Parathyroid adenoma (tissue), 2 donors: ENCODE measurements around the gene C4orf50.

Experiments used
- H2AFZ ChIP-seq: fragments of 300-600 bp; sonication (generic); one replicate; pipeline ENCODE4 v1.7.0; 2017; ENCODE audit warnings: antibody characterized with exemption, mild to moderate bottlenecking
- H3K27ac ChIP-seq: fragments of 300-600 bp; sonication (generic); one replicate; pipeline ENCODE4 v1.7.0; 2017
- H3K27me3 ChIP-seq: fragments of 300-600 bp; sonication (generic); one replicate; pipeline ENCODE4 v1.7.0; 2017; ENCODE audit warnings: low read length; ENCODE audit not compliant: control insufficient read depth, insufficient read depth
- H3K36me3 ChIP-seq: fragments of 300-600 bp; sonication (generic); one replicate; pipeline ENCODE4 v1.7.0; 2017; ENCODE audit warnings: low read length; ENCODE audit not compliant: control insufficient read depth, insufficient read depth
- H3K4me1 ChIP-seq: fragments of 300-600 bp; sonication (generic); one replicate; pipeline ENCODE4 v1.7.0; 2017; ENCODE audit warnings: control low read depth
- H3K4me2 ChIP-seq: fragments of 300-600 bp; sonication (generic); one replicate; pipeline ENCODE4 v1.7.0; 2017; ENCODE audit warnings: low read length
- H3K4me3 ChIP-seq: fragments of 300-600 bp; sonication (generic); one replicate; pipeline ENCODE4 v1.7.0; 2017; ENCODE audit warnings: low read depth, low read length
- H3K79me2 ChIP-seq: fragments of 300-600 bp; sonication (generic); one replicate; pipeline ENCODE4 v1.7.0; 2017; ENCODE audit warnings: control low read depth
- H3K9ac ChIP-seq: fragments of 300-600 bp; sonication (generic); one replicate; pipeline ENCODE4 v1.7.0; 2017; ENCODE audit warnings: mild to moderate bottlenecking
- H3K9me3 ChIP-seq: fragments of 300-600 bp; sonication (generic); one replicate; pipeline ENCODE4 v1.7.0; 2017; ENCODE audit warnings: low read length; ENCODE audit not compliant: control insufficient read depth
- TF ChIP-seq, protein P1 (sequence below): fragments of 300-600 bp; sonication (generic); IDR thresholded peaks from one replicate; pipeline ENCODE4 v1.7.0; 2017; ENCODE audit warnings: antibody characterized with exemption, mild to moderate bottlenecking
- donor health status: primary hyperparathyroidism.

C4orf50 gene

DNA sequence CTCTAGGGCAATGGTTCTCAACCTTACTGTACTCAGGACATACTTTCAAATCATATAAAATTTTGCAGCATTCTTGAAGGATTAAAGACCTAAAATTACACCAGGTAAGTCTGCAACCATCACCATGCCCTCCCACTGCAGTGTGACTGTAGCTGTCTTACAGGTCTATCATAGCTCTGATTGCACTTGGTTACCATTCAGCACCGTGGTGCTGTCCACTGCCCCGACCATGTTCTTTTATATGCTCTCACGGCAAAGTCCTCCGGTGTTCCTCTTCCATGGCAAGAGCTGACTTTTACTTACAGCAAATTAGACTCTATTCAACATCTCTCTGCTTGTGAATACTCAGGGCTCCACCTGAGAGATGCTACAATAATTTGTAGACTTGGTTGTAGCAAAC lies 136.9 kb downstream of the C4orf50 start:
- no peaks in the 10 kb centered on the region for H3K36me3 ChIP-seq
- no peaks in the 10 kb centered on the region for H3K9me3 ChIP-seq
- no peak overlapping the region for H2AFZ ChIP-seq
- no peaks in the 10 kb centered on the region for H3K79me2 ChIP-seq
- H3K4me3 ChIP-seq = no peak overlapping the region
- H3K27ac ChIP-seq = no peak overlapping the region
- no peak overlapping the region for H3K9ac ChIP-seq
- H3K4me2 ChIP-seq = no peak overlapping the region
- TF ChIP-seq, protein P1, sequence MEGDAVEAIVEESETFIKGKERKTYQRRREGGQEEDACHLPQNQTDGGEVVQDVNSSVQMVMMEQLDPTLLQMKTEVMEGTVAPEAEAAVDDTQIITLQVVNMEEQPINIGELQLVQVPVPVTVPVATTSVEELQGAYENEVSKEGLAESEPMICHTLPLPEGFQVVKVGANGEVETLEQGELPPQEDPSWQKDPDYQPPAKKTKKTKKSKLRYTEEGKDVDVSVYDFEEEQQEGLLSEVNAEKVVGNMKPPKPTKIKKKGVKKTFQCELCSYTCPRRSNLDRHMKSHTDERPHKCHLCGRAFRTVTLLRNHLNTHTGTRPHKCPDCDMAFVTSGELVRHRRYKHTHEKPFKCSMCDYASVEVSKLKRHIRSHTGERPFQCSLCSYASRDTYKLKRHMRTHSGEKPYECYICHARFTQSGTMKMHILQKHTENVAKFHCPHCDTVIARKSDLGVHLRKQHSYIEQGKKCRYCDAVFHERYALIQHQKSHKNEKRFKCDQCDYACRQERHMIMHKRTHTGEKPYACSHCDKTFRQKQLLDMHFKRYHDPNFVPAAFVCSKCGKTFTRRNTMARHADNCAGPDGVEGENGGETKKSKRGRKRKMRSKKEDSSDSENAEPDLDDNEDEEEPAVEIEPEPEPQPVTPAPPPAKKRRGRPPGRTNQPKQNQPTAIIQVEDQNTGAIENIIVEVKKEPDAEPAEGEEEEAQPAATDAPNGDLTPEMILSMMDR = no peak
- no peaks in the 10 kb centered on the region for H3K4me1 ChIP-seq
- H3K27me3 ChIP-seq = no peaks in the 10 kb centered on the region

DNA sequence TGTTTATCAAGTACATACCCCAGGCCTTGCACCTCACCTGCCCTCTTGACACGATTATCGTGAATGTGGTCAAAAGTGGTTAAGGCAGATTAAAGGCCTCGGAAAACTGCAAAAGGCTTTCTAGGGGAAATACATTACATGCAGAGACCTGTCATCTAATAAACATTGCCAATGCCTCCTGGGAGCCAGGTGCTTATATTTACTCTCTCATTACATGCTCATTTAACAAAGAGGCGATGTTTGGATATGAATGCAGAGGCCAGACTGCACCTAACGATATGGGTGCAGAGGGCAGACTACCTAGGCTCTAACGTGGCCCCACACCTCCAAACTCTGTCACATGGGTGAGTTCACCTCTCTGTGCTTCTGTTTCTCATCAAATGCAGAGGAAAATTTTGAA lies 139.9 kb downstream of the C4orf50 start:
- Histone ChIP-seq H3K36me3 (no peaks in the 10 kb centered on the region), H3K4me2 (no peak overlapping the region), H3K79me2 (no peaks in the 10 kb centered on the region), H3K4me3 (no peak overlapping the region), H3K27me3 (no peaks in the 10 kb centered on the region), H3K9ac (no peak overlapping the region), H3K4me1 (no peaks in the 10 kb centered on the region), H2AFZ (no peak overlapping the region), H3K9me3 (no peaks in the 10 kb centered on the region), H3K27ac (no peak overlapping the region)
- TF ChIP-seq, protein P1 = no peak

DNA sequence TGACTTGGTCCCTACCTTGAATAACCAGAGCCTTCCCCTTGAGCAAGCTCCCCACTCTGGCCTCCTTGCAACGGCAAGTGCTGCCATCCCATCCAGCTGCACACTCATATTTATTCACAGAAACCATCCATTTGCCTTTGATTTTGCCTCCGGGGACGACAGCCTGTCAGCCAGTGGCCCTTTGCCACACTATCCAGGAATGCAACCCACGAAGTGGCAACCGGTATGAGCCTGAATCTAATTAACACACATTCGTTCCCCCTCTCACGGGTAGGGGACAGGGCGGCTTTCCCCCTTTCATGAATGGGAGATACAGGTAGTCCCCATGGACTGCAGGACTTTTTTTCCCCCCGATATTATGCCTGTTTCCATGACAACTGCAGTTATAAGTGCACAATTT lies 140.8 kb downstream of the C4orf50 start:
- Histone ChIP-seq H3K27ac (no peak overlapping the region), H3K9me3 (no peaks in the 10 kb centered on the region), H3K36me3 (no peaks in the 10 kb centered on the region), H3K79me2 (no peaks in the 10 kb centered on the region), H3K4me2 (no peak overlapping the region), H3K4me1 (no peaks in the 10 kb centered on the region), H3K4me3 (no peak overlapping the region), H3K9ac (no peak overlapping the region), H2AFZ (no peak overlapping the region), H3K27me3 (no peaks in the 10 kb centered on the region)
- TF ChIP-seq, protein P1 = no peak

DNA sequence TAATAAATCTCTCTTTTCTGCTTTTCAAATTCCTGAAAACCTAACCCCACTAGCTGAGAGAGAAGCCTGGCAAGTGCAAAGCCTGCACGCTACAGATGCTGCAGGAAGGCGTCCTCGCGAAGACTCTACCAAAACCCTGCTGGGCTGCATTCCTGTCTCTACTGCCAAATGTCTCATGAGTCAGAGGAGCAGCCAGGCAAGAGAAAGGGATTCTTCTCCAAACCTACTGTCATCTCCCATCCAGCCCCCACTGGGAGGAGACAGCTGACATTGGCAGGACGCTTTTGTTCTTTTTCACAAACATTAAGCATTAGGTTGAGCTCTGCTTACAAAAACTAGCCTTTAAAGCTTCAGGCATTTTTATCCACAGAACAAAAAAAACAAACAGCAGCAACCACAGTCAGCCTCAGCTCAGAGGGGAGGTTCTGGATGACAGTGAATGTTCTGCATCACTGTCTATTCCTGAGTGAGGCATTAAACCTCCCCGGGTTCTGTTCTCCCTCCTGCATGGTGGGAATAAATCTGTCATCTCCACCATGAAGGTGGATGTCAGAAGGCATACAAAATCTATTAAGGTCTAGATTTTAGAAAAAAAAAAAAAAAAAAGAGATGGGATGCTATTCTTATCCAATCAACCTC lies 143.3 kb downstream of the C4orf50 start:
- Histone ChIP-seq H3K79me2 (no peaks in the 10 kb centered on the region), H3K9ac (no peak overlapping the region), H3K27ac (no peak overlapping the region), H3K4me3 (no peak overlapping the region), H3K9me3 (no peaks in the 10 kb centered on the region), H2AFZ (no peak overlapping the region), H3K27me3 (no peaks in the 10 kb centered on the region), H3K36me3 (no peaks in the 10 kb centered on the region), H3K4me1 (no peaks in the 10 kb centered on the region), H3K4me2 (no peak overlapping the region)
- TF ChIP-seq, protein P1 = no peak

DNA sequence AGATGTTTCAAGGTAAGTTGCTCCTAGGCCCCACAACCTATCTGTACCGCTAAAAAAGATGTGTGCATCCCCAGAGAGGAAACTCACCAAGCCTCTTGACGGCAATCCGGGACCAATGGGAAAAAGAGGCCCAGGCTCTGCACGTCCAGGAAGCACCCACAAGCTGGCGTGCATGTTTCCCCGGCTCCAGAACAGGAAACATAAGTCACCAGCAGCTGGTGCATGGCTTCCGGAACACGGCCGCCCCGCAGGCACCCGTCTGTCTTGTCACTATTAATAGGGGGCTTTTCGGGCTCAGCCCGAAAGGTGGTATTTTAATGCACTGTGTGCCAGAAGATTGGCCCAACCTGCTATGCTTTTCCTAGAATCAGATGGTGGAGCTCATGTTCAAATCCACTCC lies 147.5 kb downstream of the C4orf50 start:
- Histone ChIP-seq H3K4me2 (no peak overlapping the region), H3K27ac (no peak overlapping the region), H2AFZ (no peak overlapping the region), H3K4me3 (no peak overlapping the region), H3K4me1 (no peaks in the 10 kb centered on the region), H3K9me3 (no peaks in the 10 kb centered on the region), H3K9ac (no peak overlapping the region), H3K79me2 (no peaks in the 10 kb centered on the region), H3K36me3 (no peaks in the 10 kb centered on the region), H3K27me3 (no peaks in the 10 kb centered on the region)
- TF ChIP-seq, protein P1 = no peak
